22Rv1 (cell line): Measurements from ENCODE around the gene SLC26A1.

Experiments
- CTCF ChIP-seq: fragments of 450-650 bp; IDR thresholded peaks from 2 replicates; pipeline ENCODE4 v1.5.1; 2017; ENCODE audit warnings: mild to moderate bottlenecking
- ZFX ChIP-seq: fragments of 450-650 bp; IDR thresholded peaks from 2 replicates; pipeline ENCODE4 v1.6.1; 2017; ENCODE audit warnings: antibody characterized with exemption, borderline replicate concordance

- TF ChIP-seq CTCF (no peak), ZFX (no peak)
Observed at GRCh38 chr4:1033840-1034551, 40.8 kb upstream of the SLC26A1 start.
